ENCODE results near the gene SLAMF9. TPM values are rescaled to one million over a fixed set of nuclear protein-coding genes. Genes with fewer than 3 reads are reported as not detected.
"Not testable (repeated sequence)": the region's sequence is repeated elsewhere in the genome, so short reads cannot be mapped to it uniquely, and the experiment has no call there.

SLAMF9 gene
- total RNA-seq, 2 donors from 2014 or later, result 0.38 TPM; not detected in 1

GRCh38 chr1:159916242-159917051, 37.6 kb downstream of the SLAMF9 start:
- peak; percentile 76 for DNase-seq (ENCODE audit: low spot score)
- intact Hi-C loops (cut with DNase I), result no loop called here

GRCh38 chr1:159915571-159916241, 38.3 kb downstream of the SLAMF9 start:
- peak; percentile 37 for DNase-seq (ENCODE audit: low spot score)
- intact Hi-C loops (cut with DNase I), result no loop called here

DNA sequence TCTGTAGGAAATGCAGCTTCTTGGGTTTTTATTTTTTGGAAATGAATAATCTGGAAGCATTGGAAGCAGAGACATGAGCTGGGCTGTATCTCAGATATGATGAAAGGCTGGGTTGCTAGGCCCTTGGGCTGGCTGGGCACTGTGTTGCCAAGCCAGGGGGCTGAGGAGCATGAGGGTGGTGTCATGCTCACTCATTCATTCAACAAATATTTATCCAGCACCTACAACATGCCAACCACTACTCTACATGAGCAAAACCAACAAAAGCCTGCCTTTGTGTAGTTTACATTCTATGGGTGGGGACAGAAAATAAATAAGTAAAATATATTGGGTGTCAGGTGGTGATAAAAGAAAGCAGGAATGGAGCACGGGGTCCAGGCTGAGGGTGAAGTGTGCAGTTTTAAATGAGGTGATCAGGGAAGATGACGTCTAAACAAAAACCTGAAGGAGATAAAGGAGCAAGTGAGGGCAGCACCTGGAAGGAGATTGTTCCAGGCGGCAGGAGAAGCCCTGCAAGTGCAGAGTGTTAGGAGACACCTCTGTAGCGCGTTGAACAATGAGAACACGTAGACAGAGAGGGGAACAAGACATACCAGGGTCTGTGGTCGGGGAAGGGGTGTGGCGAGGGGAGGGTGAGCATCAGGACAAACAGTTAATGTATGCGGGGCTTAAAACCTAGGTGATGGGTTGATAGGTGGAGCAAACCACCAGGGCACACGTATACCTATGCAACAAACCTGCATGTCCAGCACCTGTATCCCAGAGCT, 39.6 kb downstream of the SLAMF9 start:
- peak; percentile 25 for DNase-seq (ENCODE audit: low spot score)
- intact Hi-C loops (cut with DNase I), result no loop called here

GRCh38 chr1:159913451-159914192, 40.4 kb downstream of the SLAMF9 start:
- no peak for DNase-seq (ENCODE audit: low spot score)
- intact Hi-C loops (cut with DNase I), result no loop called here

DNA sequence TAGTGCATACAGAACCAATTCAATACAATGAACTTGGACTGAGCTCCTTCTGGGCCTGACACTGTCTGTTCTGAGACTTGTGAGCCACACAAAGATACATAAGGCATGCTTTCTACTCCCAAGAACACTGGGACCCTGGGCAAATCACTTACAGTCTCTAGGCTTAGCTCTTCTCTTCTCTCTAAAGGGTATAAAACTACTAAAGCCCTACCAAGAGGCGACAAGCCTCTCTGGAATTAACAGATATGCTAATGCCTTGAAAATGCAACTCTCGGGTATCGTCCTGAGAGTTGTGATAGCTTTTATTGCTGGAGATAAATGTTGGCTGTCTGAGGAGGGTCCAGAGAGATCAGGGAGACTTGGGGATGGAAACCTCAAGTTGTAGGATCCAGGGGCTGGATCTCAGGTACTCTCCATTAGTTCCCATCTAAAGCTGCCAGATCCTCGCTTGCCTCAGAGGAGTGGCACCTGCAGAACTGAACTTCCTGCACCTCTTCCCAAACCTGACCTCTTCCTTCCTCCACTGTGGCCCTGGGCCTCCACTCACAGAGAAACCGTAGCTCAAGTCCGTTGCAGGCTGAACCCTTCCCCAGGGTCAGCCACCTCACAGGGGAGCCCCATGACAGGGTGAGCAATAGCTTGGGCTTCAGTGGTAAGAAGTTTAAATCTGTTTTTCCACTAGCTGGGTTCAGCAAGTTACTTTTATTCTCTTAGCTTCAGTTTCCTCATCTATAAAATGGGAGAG, 42.5 kb downstream of the SLAMF9 start:
- no peak for DNase-seq (ENCODE audit: low spot score)
- intact Hi-C loops (cut with DNase I), result no loop called here

GRCh38 chr1:159908031-159908940, 45.8 kb downstream of the SLAMF9 start:
- no peak for DNase-seq (ENCODE audit: low spot score)
- intact Hi-C loops (cut with DNase I), result no loop called here

- intact Hi-C loops (cut with DNase I), result no loop called here
These were observed 47.1 kb downstream of the SLAMF9 start for GRCh38 chr1:159906960-159907359.

GRCh38 chr1:159904036-159904435, 50.0 kb downstream of the SLAMF9 start:
- DNase-seq (ENCODE audit: low spot score), result not testable (repeated sequence)

More at GRCh38 chr1:159906960-159907359, 47.1 kb downstream of the SLAMF9 start:
- DNase-seq (ENCODE audit: low spot score), result no peak

DNA sequence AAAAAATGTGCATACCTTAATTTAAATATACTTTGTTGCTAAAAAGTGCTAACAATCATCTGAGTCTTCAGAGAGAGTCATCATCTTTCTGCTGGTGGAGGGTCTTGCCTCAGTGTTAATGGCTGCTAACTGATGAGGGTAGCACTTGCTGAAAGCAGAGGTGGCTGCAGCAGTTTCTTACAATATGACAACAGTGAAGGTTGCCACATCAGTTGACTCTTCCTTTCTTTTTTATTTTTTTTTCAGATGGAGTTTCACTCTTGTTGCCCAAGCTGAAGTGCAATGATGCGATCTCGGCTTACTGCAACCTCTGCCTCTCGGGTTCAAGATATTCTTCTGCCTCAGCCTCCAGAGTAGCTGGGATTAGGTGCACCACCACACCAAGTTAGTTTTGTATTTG, 51.5 kb downstream of the SLAMF9 start:
- intact Hi-C loops (cut with DNase I), result no loop called here
- no peak for DNase-seq (ENCODE audit: low spot score)

More at GRCh38 chr1:159904036-159904435, 50.0 kb downstream of the SLAMF9 start:
- intact Hi-C loops (cut with DNase I), result not testable (repeated sequence)

Other genes with a start within 250 kb of the SLAMF9 start
- under 1 TPM; 0.33 to 0.65 TPM for gene CRP, start 239.6 kb downstream of the SLAMF9 start, total RNA-seq
- 10 to 100 TPM; 36.0 to 36.9 TPM for gene DUSP23, start 173.3 kb downstream of the SLAMF9 start, total RNA-seq
- under 1 TPM; 0.29 to 0.42 TPM for gene FCRL6, start 151.9 kb downstream of the SLAMF9 start, total RNA-seq
- 10 to 100 TPM in 1 of 2 donors, 1 to 10 TPM in 1; 4.8 to 10.5 TPM for gene SLAMF8, start 127.4 kb downstream of the SLAMF9 start, total RNA-seq
- gene VSIG8, start 91.6 kb downstream of the SLAMF9 start, total RNA-seq, result under 1 TPM in 1 of 2 donors, not detected in 1; 0.19 TPM
- 1 to 10 TPM; 1.2 to 2.2 TPM for gene CFAP45, start 54.1 kb downstream of the SLAMF9 start, total RNA-seq
- 100 to 1,000 TPM; 237 to 244 TPM for gene TAGLN2, start 28.7 kb downstream of the SLAMF9 start, total RNA-seq
- under 1 TPM; 0.10 to 0.42 TPM for gene IGSF9, start 8.6 kb downstream of the SLAMF9 start, total RNA-seq
- gene PIGM, start 77.8 kb upstream of the SLAMF9 start, total RNA-seq, result 1 to 10 TPM; 5.5 to 6.3 TPM
- under 1 TPM in 1 of 2 donors, not detected in 1; 0.19 TPM for gene KCNJ10, start 115.9 kb upstream of the SLAMF9 start, total RNA-seq
- not detected for gene KCNJ9, start 127.3 kb upstream of the SLAMF9 start, total RNA-seq
- 10 to 100 TPM; 16.0 to 17.4 TPM for gene IGSF8, start 144.4 kb upstream of the SLAMF9 start, total RNA-seq
- gene ATP1A2, start 161.5 kb upstream of the SLAMF9 start, total RNA-seq, result 10 to 100 TPM in 1 of 2 donors, 1 to 10 TPM in 1; 4.1 to 10.8 TPM
- not detected for gene ATP1A4, start 197.4 kb upstream of the SLAMF9 start, total RNA-seq
- 10 to 100 TPM in 1 of 2 donors, 1 to 10 TPM in 1; 4.5 to 10.4 TPM for gene CASQ1, start 236.3 kb upstream of the SLAMF9 start, total RNA-seq